ENCODE measurements around the gene ST3GAL3. TPM values are rescaled to one million over a fixed set of nuclear protein-coding genes. Genes with fewer than 3 reads are reported as not detected.
"Not testable (repeated sequence)": the region's sequence is repeated elsewhere in the genome, so short reads cannot be mapped to it uniquely, and the experiment has no call there.

ST3GAL3 gene
- total RNA-seq, 4 donors from 2014 or later: 32.2 to 57.4 (median 38.3) TPM

DNA sequence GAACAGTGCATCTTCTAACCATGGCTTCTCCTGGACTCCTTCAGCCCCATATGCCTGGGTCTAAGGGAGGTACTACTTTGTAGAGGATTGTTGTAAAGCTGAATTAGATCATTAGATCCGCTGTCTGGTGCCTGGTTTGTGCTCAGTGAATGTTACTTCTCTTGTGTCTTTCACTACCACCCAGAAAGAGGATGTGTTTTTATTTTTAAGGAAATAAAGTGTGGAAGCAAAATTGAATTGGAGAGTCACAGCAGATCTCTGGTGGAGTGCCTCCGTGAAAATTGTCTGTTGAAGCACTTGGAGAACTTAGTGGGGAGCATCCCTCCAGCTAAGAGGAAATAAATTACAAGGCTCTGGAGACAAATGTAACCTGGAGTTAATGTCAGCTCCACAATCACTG, 124.5 kb downstream of the ST3GAL3 start:
- in situ Hi-C loops (cut with MboI; ENCODE audit: low sequenced_read_pairs in 4 of 4) (no loop called here), intact Hi-C loops (cut with DNase I; ENCODE audit: low total_unique reads) (no loop called here)
- ATAC-seq: no peak
- peaks cover 14 to 15% of the 10 kb centered on the region in 2 donors for H3K4me1 ChIP-seq
- no peak for TF ChIP-seq POLR2A (IDR thresholded peaks at IDR 0.05)
- TF ChIP-seq, protein P1, sequence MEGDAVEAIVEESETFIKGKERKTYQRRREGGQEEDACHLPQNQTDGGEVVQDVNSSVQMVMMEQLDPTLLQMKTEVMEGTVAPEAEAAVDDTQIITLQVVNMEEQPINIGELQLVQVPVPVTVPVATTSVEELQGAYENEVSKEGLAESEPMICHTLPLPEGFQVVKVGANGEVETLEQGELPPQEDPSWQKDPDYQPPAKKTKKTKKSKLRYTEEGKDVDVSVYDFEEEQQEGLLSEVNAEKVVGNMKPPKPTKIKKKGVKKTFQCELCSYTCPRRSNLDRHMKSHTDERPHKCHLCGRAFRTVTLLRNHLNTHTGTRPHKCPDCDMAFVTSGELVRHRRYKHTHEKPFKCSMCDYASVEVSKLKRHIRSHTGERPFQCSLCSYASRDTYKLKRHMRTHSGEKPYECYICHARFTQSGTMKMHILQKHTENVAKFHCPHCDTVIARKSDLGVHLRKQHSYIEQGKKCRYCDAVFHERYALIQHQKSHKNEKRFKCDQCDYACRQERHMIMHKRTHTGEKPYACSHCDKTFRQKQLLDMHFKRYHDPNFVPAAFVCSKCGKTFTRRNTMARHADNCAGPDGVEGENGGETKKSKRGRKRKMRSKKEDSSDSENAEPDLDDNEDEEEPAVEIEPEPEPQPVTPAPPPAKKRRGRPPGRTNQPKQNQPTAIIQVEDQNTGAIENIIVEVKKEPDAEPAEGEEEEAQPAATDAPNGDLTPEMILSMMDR (IDR thresholded peaks at IDR 0.05 in 4 of 5, conservative IDR thresholded peaks at IDR 0.05 in 1 of 5): no peak
- DNase-seq: no peak
- no peaks in the 10 kb centered on the region for H3K9me3 ChIP-seq
- H3K4me3 ChIP-seq: no peak overlapping the region
- H3K27ac ChIP-seq: no peak overlapping the region
- H3K36me3 ChIP-seq: peaks cover 0 to 4% of the 10 kb centered on the region in 2 donors
- H3K27me3 ChIP-seq: no peaks in the 10 kb centered on the region

GRCh38 chr1:43832255-43832654, 124.9 kb downstream of the ST3GAL3 start:
- no peaks in the 10 kb centered on the region for H3K9me3 ChIP-seq
- in situ Hi-C loops (cut with MboI; ENCODE audit: low sequenced_read_pairs in 4 of 4) (no loop called here), intact Hi-C loops (cut with DNase I; ENCODE audit: low total_unique reads) (no loop called here)
- no peak overlapping the region for H3K27ac ChIP-seq
- peaks cover 16 to 19% of the 10 kb centered on the region in 2 donors for H3K4me1 ChIP-seq
- no peaks in the 10 kb centered on the region for H3K27me3 ChIP-seq
- TF ChIP-seq POLR2A (IDR thresholded peaks at IDR 0.05): no peak
- TF ChIP-seq, protein P1 (IDR thresholded peaks at IDR 0.05 in 4 of 5, conservative IDR thresholded peaks at IDR 0.05 in 1 of 5): no peak
- H3K4me3 ChIP-seq: no peak overlapping the region
- peaks cover 0 to 4% of the 10 kb centered on the region in 2 donors for H3K36me3 ChIP-seq
- DNase-seq: no peak
- no peak for ATAC-seq

DNA sequence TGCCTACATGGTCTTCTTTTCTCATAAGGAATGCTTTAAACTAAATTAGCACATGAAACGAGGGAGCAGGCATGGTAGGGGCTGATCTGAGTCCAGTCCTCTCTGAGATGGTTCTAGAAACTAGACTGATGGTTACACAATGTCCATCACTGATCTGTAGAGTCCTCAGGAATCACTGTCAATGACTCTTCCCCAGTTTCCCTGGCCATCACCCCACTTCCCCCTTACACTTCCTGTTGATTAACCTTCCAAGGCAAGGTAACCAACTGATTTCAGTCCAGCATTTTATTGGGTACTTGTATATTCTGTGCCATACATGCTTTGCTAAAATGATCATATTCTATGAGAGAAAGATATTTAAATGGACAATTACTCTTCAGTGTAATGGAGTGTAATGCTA, 125.7 kb downstream of the ST3GAL3 start:
- in situ Hi-C loops (cut with MboI; ENCODE audit: low sequenced_read_pairs in 4 of 4): no loop called here
- DNase-seq (no peak), ATAC-seq (no peak)
- Histone ChIP-seq H3K36me3 (peaks cover 0 to 4% of the 10 kb centered on the region in 2 donors), H3K4me1 (peaks cover 17 to 19% of the 10 kb centered on the region in 2 donors), H3K27ac (no peak overlapping the region), H3K9me3 (no peaks in the 10 kb centered on the region), H3K27me3 (no peaks in the 10 kb centered on the region), H3K4me3 (no peak overlapping the region)
- TF ChIP-seq, protein P1 (IDR thresholded peaks at IDR 0.05 in 4 of 5, conservative IDR thresholded peaks at IDR 0.05 in 1 of 5): no peak
- no peak for TF ChIP-seq POLR2A (IDR thresholded peaks at IDR 0.05)
- intact Hi-C loops (cut with DNase I; ENCODE audit: low total_unique reads): no loop called here

DNA sequence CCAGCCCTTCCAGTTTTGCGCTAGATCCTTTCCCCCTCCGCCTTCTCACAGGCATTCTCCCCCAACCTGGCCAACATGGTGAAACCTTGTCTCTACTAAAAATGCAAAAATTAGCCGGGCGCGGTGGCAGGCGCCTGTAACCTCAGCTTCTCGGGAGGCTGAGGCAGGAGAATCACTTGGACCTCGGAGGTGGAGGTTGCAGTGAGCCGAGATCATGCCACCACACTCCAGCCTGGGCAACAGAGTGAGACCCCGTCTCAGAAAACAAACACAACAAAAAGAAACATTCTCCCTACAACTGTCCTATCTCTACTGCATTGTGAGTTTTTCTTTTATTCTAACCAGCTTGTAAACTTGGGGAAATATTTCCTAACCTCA, 126.6 kb downstream of the ST3GAL3 start:
- in situ Hi-C loops (cut with MboI; ENCODE audit: low sequenced_read_pairs in 4 of 4); intact Hi-C loops (cut with DNase I; ENCODE audit: low total_unique reads); H3K36me3 ChIP-seq; H3K9me3 ChIP-seq; H3K27me3 ChIP-seq; DNase-seq; ATAC-seq; H3K4me3 ChIP-seq: not testable (repeated sequence)
- Histone ChIP-seq H3K4me1 (peaks cover 23 to 27% of the 10 kb centered on the region in 2 donors), H3K27ac (peak overlapping the region in 3 of 4 donors; percentile 28 to 35 (median 32))

GRCh38 chr1:43834280-43835081, 127.1 kb downstream of the ST3GAL3 start:
- in situ Hi-C loops (cut with MboI; ENCODE audit: low sequenced_read_pairs in 4 of 4) (no loop called here), intact Hi-C loops (cut with DNase I; ENCODE audit: low total_unique reads) (loop anchor here (5.0 kb wide), 1 partner anchor 37 kb away; no protein-coding TSS in a partner anchor)
- H3K27ac ChIP-seq: peak overlapping the region; percentile 28 to 38 (median 34)
- no peaks in the 10 kb centered on the region for H3K9me3 ChIP-seq
- no peak for DNase-seq
- ATAC-seq: no peak
- no peaks in the 10 kb centered on the region for H3K27me3 ChIP-seq
- TF ChIP-seq, protein P1 (IDR thresholded peaks at IDR 0.05 in 4 of 5, conservative IDR thresholded peaks at IDR 0.05 in 1 of 5): no peak
- TF ChIP-seq POLR2A (IDR thresholded peaks at IDR 0.05): no peak
- peaks cover 23 to 27% of the 10 kb centered on the region in 2 donors for H3K4me1 ChIP-seq
- peaks cover 0 to 13% of the 10 kb centered on the region in 2 donors for H3K36me3 ChIP-seq
- no peak overlapping the region for H3K4me3 ChIP-seq
